ENCODE measurements around the gene NGF.

GRCh38 chr1:115240297-115240696 lies 97.8 kb downstream of the NGF start:
- TF ChIP-seq CTCF (IDR thresholded peaks at IDR 0.05; ENCODE audit: control extremely low read depth in 1 of 3, insufficient read depth in 1 of 3, low read depth in 1 of 3, low read length in 3 of 3) (no peak), CBX5 (IDR thresholded peaks at IDR 0.05; ENCODE audit: low read depth, low read length) (no peak), SIRT6 (IDR thresholded peaks at IDR 0.05; ENCODE audit: low read length) (no peak), TCF12 (IDR thresholded peaks at IDR 0.05; ENCODE audit: low read depth, low read length) (no peak), ASH2L (IDR thresholded peaks at IDR 0.05; ENCODE audit: low read length) (no peak), EP300 (IDR thresholded peaks at IDR 0.05; ENCODE audit: borderline replicate concordance in 1 of 2, low read depth in 2 of 2, low read length in 2 of 2) (no peak), PHF8 (conservative IDR thresholded peaks at IDR 0.05; ENCODE audit: low read depth, low read length) (no peak), POLR2AphosphoS5 (IDR thresholded peaks at IDR 0.05; ENCODE audit: low read depth, low read length) (no peak), POLR2A (IDR thresholded peaks at IDR 0.05; ENCODE audit: control extremely low read depth in 1 of 2, low read depth in 2 of 2, low read length in 2 of 2) (no peak), RAD21 (IDR thresholded peaks at IDR 0.05 in 1 of 2, conservative IDR thresholded peaks at IDR 0.05 in 1 of 2; ENCODE audit: low read depth in 2 of 2, low read length in 2 of 2) (no peak), TBP (IDR thresholded peaks at IDR 0.05; ENCODE audit: low read depth, low read length) (no peak), SIN3A (conservative IDR thresholded peaks at IDR 0.05 in 1 of 2, IDR thresholded peaks at IDR 0.05 in 1 of 2; ENCODE audit: low read depth in 1 of 2, low read length in 2 of 2) (no peak), CEBPB (IDR thresholded peaks at IDR 0.05; ENCODE audit: low read depth, low read length) (no peak)

Data from H1 (cell line).